ENCODE data around the gene FILIP1L.

The FILIP1L gene

DNA sequence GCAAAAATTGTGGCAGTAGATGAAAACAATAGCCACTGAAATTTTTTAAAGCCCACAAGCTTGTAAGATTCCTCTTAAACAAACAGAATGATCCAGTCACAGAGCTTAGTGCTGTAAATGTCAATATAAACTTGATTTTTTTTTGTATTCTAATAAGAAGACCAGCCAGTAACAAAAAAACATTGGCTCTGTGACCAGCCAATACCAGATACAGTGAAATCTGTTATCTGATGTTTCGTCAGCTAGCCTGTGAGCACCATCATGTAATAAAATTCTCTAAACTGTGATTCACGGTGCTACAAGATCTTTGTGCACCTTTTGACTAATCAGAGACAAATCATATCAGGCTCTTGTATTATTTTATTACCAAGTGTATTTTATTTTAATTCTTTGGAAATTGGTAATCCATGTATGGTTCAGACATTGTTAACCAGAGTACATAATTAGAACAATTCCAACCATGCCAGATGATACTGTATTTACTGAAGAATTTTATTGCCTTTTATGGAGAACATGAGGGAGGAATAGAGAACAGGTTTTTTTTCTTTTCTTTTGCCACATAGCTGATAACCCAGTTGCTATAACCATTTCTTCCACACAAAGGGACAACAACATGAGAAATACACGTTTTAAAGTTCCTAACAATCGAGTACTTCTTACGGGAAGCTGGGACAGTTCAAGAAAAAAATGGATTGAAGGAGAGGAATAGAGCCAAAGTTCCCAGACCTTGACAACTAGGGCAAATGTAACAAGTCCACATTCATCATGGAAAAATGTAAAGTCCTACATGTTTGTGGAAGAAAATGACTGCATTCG, 71.9 kb downstream of the FILIP1L start:
- no peak for DNase-seq (ENCODE audit: low read depth in 2 of 2)

- no peak for DNase-seq (ENCODE audit: low read depth in 2 of 2)
Observed at GRCh38 chr3:100041328-100041749, 73.0 kb downstream of the FILIP1L start.

GRCh38 chr3:100040451-100041225, 73.7 kb downstream of the FILIP1L start:
- no peak for DNase-seq (ENCODE audit: low read depth in 2 of 2)

GRCh38 chr3:100039075-100039474, 75.2 kb downstream of the FILIP1L start:
- DNase-seq (ENCODE audit: low read depth in 2 of 2) = no peak

- no peak for DNase-seq (ENCODE audit: low read depth in 2 of 2)
Observed at GRCh38 chr3:100033903-100034471, 80.3 kb downstream of the FILIP1L start.

DNA sequence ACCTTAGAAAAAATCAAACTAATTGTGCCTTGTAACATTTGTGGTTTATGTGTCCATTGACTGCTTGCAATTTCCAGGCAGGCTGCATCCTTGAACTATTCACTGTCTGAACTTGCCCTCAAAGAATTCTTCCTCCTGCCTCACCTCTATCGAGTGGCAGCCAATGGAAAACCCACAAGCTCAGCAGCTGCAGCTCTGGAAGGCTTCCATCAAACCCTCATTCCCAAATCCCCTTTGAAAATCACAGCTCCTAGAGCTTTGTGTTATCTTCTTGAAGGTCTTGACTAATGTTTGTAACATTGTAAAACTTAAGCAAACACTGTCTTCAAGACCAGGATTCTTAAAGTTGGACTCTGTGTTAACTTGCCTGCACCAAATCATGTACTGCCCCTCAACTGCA, 81.1 kb downstream of the FILIP1L start:
- DNase-seq (ENCODE audit: low read depth in 2 of 2) = no peak

- DNase-seq (ENCODE audit: low read depth in 2 of 2) = no peak
Observed at GRCh38 chr3:100032243-100032642, 82.1 kb downstream of the FILIP1L start.

GRCh38 chr3:100030914-100031425, 83.3 kb downstream of the FILIP1L start:
- no peak for DNase-seq (ENCODE audit: low read depth in 2 of 2)

- no peak for DNase-seq (ENCODE audit: low read depth in 2 of 2)
Observed at GRCh38 chr3:100030346-100030745, 84.0 kb downstream of the FILIP1L start.

GRCh38 chr3:100029689-100030088, 84.6 kb downstream of the FILIP1L start:
- DNase-seq (ENCODE audit: low read depth in 2 of 2) = no peak

- DNase-seq (ENCODE audit: low read depth in 2 of 2) = no peak
Observed at GRCh38 chr3:100029052-100029451, 85.2 kb downstream of the FILIP1L start.

DNA sequence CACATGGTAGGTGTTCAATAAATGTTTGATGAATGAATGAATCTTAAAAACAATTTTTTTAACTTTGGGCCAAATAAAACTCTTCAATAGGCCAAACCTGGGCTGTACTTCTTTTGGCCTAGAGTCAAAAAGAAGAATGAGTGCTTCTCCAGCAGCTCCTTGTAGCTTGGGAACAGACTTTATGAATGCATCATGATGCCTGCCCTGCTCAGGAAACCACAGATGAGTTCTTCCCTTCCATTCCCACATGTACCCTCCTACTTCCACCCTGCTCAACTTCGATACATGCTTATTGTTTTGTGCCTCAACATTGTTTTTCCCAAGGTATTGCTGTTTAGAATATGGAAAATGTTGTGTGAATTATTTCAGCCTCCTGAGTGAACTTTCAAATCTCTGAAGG, 87.0 kb downstream of the FILIP1L start:
- no peak for DNase-seq (ENCODE audit: low read depth in 2 of 2)

DNA sequence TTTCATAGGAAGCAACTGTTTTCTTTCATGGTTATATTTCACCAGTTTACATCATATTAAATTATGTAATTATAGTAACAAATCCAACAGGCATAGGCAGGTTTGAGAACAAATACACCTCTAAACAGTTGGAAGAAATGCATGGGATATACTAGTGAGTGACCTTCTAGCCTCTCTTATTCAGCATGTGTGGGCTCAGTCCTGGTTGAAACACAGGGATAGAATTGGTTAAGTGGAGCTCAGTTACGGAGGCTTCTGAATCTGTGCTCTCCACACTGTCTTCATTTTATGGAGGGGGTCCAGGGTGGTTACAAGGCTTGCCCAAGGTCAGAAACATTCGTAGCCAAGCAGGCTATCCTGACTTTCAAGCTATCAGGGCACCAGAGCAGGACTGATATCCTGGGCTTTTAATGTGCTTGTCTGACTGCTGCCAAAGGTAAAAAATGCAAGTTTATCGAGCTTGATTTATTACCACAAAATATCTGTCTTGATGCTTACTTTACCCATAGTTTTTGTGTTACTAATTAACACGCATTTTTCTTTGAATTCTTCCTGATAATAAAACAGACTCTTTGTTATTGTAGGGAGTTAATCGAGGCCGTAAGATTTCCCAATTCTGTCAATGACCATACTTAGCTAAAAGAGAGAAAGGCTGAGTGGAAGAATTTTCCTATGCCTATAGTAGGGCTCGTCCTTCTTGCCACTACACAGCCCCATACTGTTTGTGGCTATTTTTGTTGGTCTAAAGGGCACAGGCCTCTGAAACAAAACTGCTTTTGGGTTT, 89.6 kb downstream of the FILIP1L start:
- DNase-seq (ENCODE audit: low read depth in 2 of 2) = no peak

DNA sequence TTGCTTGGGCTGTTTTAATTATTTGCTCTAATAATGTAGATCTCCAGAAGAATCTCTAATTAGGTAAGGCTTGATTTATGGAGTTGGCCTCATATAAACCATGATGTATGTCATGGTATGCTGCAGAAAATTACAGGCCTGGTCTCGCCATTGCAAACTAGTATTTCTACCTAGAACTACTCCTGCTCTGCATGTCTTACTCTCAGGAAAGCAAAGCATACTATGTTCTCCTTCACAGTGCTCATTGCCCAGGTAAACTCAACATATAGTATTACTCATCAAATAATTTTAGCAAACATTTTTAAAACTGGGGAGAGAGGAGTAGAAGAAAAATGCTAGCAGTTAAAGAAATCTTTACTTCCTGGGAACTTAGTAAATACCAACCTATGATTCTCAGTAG, 90.7 kb downstream of the FILIP1L start:
- no peak for DNase-seq (ENCODE audit: low read depth in 2 of 2)

DNA sequence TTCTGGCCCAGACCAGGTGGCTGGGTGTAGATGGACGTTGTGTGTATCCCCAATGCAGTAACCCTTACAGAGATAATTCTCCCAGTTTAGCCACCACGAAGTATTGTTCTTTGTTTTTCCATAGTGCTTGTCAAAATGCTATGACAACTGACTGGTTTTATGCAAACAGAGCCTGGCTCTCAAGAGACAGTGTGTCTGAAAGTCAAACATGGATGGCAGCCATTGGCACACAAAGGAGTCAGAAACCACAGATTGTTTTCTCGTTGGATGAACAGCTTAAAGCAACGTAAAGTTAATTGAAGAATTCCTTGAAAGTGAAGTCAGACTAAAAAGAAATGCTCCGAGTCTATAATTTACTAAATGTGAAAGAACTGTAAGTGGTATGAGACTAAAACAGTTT, 91.2 kb downstream of the FILIP1L start:
- DNase-seq (ENCODE audit: low read depth in 2 of 2) = no peak

GRCh38 chr3:100022506-100022905, 91.8 kb downstream of the FILIP1L start:
- DNase-seq (ENCODE audit: low read depth in 2 of 2) = no peak

DNA sequence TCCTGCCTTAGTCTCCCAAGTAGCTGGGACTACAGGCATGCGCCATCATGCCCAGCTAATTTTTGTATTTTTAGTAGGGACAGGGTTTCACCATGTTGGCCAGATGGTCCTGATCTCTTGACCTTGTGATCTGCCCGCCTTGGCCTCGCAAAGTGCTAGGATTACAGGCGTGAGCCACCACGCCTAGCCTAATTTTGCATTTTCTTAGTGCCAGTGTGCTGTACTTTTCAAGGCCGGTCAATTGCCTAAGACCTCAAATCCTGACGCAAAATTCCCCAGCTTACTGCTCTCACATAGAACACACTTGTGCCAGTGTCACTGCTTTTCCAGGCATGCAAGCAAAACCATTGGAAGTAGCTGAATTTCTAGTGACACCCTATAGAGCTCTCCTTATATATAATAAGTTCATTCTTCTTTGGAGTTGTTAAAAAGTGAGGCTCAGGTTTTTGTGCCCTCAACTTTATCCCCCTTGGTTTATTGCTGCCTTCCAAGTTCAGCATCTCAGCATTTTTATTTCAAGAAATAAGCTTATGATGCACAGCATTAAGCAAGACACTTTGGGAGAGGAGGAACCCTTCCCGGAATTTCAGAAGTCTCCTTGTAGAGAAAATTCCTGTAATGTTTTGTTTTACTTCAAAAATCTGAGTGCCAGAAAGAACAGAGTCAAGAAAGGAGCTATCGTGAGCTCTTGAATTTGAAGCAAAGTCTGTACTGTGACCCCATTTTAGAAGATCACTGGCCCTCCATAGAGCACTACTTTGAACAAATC, 93.2 kb downstream of the FILIP1L start:
- DNase-seq (ENCODE audit: low read depth in 2 of 2) = no peak

GRCh38 chr3:100019719-100020118, 94.6 kb downstream of the FILIP1L start:
- no peak for DNase-seq (ENCODE audit: low read depth in 2 of 2)

DNA sequence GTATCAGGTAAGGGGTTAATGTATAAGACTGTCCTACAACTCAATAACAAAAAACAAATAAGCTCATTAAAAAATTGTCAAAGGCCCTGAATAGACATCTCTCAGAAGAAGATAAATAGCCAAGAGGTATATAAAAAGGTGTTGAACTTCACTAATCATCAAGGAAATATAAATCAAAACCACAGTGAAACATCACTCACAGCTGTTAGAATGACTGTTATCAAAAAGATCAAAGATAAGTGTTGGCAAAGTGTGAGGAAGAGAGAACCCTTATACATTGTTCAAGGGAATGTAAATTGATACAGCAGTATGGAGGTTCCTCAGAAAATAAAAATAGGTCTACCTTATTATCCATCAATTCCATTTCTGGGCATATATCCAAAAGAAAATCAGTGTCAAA, 95.5 kb downstream of the FILIP1L start:
- DNase-seq (ENCODE audit: low read depth in 2 of 2) = no peak

GRCh38 chr3:100010087-100010417, 104.2 kb downstream of the FILIP1L start:
- DNase-seq (ENCODE audit: low read depth in 2 of 2) = no peak
